ENCODE data around the gene ZBTB22. TPM values are rescaled to one million over a fixed set of nuclear protein-coding genes. Genes with fewer than 3 reads are reported as not detected.
"Not testable (repeated sequence)": the region's sequence is repeated elsewhere in the genome, so short reads cannot be mapped to it uniquely, and the experiment has no call there.

The ZBTB22 gene
- total RNA-seq, 5 donors from 2014 or later (not counting 1 experiment from before 2014, with no cell fraction given) = 17.6 to 32.0 (median 26.3) TPM

- H3K9me3 ChIP-seq = no peaks in the 10 kb centered on the region
- CTCF ChIA-PET = no interaction called here
- Mint-ChIP-seq H3K27me3 (peaks cover 0 to 2% of the 10 kb centered on the region in 2 donors), H3K9me3 (no peaks in the 10 kb centered on the region), H3K27ac (no peak overlapping the region), H3K4me3 (no peak overlapping the region), H3K4me1 (peaks cover 0 to 7% (median 0%) of the 10 kb centered on the region in 3 donors), H3K36me3 (no peaks in the 10 kb centered on the region)
- POLR2A ChIA-PET = no interaction called here
- H3K36me3 ChIP-seq (ENCODE audit: control insufficient read depth in 2 of 2, extremely low read depth in 1 of 2, insufficient read depth in 1 of 2, low read length in 1 of 2) = no peaks in the 10 kb centered on the region
- no peak for ATAC-seq (replicated peaks in 1 of 4)
- no peak overlapping the region for H3K27ac ChIP-seq (ENCODE audit: low read length)
- H3K27me3 ChIP-seq (replicated peaks in 1 of 2; ENCODE audit: control insufficient read depth in 2 of 2, extremely low read depth in 1 of 2, insufficient read depth in 2 of 2, low read length in 1 of 2) = peaks cover 0 to 5% of the 10 kb centered on the region in 2 experiments
- no peaks in the 10 kb centered on the region for H3K4me1 ChIP-seq (ENCODE audit: control insufficient read depth in 1 of 2, extremely low read depth in 1 of 2, insufficient read depth in 2 of 2, low read length in 2 of 2)
- no peak for DNase-seq
- H3K4me3 ChIP-seq (ENCODE audit: control insufficient read depth in 1 of 2, extremely low read depth in 1 of 2, low read length in 1 of 2) = no peak overlapping the region
Observed at GRCh38 chr6:33359331-33359730, 41.8 kb upstream of the ZBTB22 start.

- H3K27ac ChIP-seq (ENCODE audit: low read length) = not testable (repeated sequence)
Observed at GRCh38 chr6:33357160-33357871, 39.8 kb upstream of the ZBTB22 start.

GRCh38 chr6:33356295-33356694, 38.8 kb upstream of the ZBTB22 start:
- Mint-ChIP-seq H3K27ac (no peak overlapping the region), H3K9me3 (no peaks in the 10 kb centered on the region), H3K36me3 (no peaks in the 10 kb centered on the region), H3K4me1 (peaks cover 0 to 7% (median 0%) of the 10 kb centered on the region in 3 donors), H3K4me3 (no peak overlapping the region), H3K27me3 (peaks cover 0 to 2% of the 10 kb centered on the region in 2 donors)
- Histone ChIP-seq H3K36me3 (ENCODE audit: control insufficient read depth in 2 of 2, extremely low read depth in 1 of 2, insufficient read depth in 1 of 2, low read length in 1 of 2) (no peaks in the 10 kb centered on the region), H3K4me1 (ENCODE audit: control insufficient read depth in 1 of 2, extremely low read depth in 1 of 2, insufficient read depth in 2 of 2, low read length in 2 of 2) (no peaks in the 10 kb centered on the region), H3K27ac (ENCODE audit: low read length) (no peak overlapping the region), H3K27me3 (replicated peaks in 1 of 2; ENCODE audit: control insufficient read depth in 2 of 2, extremely low read depth in 1 of 2, insufficient read depth in 2 of 2, low read length in 1 of 2) (peaks cover 0 to 5% of the 10 kb centered on the region in 2 experiments), H3K9me3 (no peaks in the 10 kb centered on the region), H3K4me3 (ENCODE audit: control insufficient read depth in 1 of 2, extremely low read depth in 1 of 2, low read length in 1 of 2) (no peak overlapping the region)
- ChIA-PET CTCF (no interaction called here), POLR2A (no interaction called here)
- DNase-seq = no peak
- WGBS (ENCODE audit: insufficient coverage) = 91% methylated on average over 2 of the region's 3 CpGs
- no peak for ATAC-seq (replicated peaks in 1 of 4)

More at GRCh38 chr6:33357160-33357871, 39.8 kb upstream of the ZBTB22 start:
- H3K9me3 Mint-ChIP-seq; POLR2A ChIA-PET; H3K4me1 ChIP-seq (ENCODE audit: control insufficient read depth in 1 of 2, extremely low read depth in 1 of 2, insufficient read depth in 2 of 2, low read length in 2 of 2); H3K4me3 ChIP-seq (ENCODE audit: control insufficient read depth in 1 of 2, extremely low read depth in 1 of 2, low read length in 1 of 2); H3K4me3 Mint-ChIP-seq; H3K9me3 ChIP-seq; ATAC-seq (replicated peaks in 1 of 4); H3K4me1 Mint-ChIP-seq; H3K36me3 ChIP-seq (ENCODE audit: control insufficient read depth in 2 of 2, extremely low read depth in 1 of 2, insufficient read depth in 1 of 2, low read length in 1 of 2); CTCF ChIA-PET; H3K27me3 ChIP-seq (replicated peaks in 1 of 2; ENCODE audit: control insufficient read depth in 2 of 2, extremely low read depth in 1 of 2, insufficient read depth in 2 of 2, low read length in 1 of 2); H3K36me3 Mint-ChIP-seq; H3K27ac Mint-ChIP-seq; DNase-seq; H3K27me3 Mint-ChIP-seq: not testable (repeated sequence)
- WGBS (ENCODE audit: insufficient coverage) = 81% methylated on average over 2 of the region's 13 CpGs

GRCh38 chr6:33355860-33356259, 38.3 kb upstream of the ZBTB22 start:
- 92% methylated on average over 2 of the region's 6 CpGs for WGBS (ENCODE audit: insufficient coverage)
- CTCF ChIA-PET, H3K27me3 Mint-ChIP-seq: not testable (repeated sequence)

GRCh38 chr6:33347816-33348215, 30.3 kb upstream of the ZBTB22 start:
- H3K27me3 Mint-ChIP-seq = no peaks in the 10 kb centered on the region
- no peaks in the 10 kb centered on the region for H3K27me3 ChIP-seq (replicated peaks in 1 of 2; ENCODE audit: control insufficient read depth in 2 of 2, extremely low read depth in 1 of 2, insufficient read depth in 2 of 2, low read length in 1 of 2)
- H3K4me1 ChIP-seq (ENCODE audit: control insufficient read depth in 1 of 2, extremely low read depth in 1 of 2, insufficient read depth in 2 of 2, low read length in 2 of 2) = peaks cover 24 to 32% of the 10 kb centered on the region in 2 experiments
- ATAC-seq (replicated peaks in 1 of 4) (no peak), DNase-seq (no peak)
- peak overlapping the region; percentile 12 to 13 for H3K27ac Mint-ChIP-seq
- ChIA-PET CTCF (interaction anchor here in 1 of 2 donors (0.6 kb wide), 1 partner anchor 39 kb away, joined by 3 read pairs; no protein-coding TSS in a partner anchor), POLR2A (no interaction called here)
- 97% methylated on average over 3 of the region's 5 CpGs for WGBS (ENCODE audit: insufficient coverage)
- H3K36me3 ChIP-seq (ENCODE audit: control insufficient read depth in 2 of 2, extremely low read depth in 1 of 2, insufficient read depth in 1 of 2, low read length in 1 of 2) = no peaks in the 10 kb centered on the region
- no peaks in the 10 kb centered on the region for H3K36me3 Mint-ChIP-seq
- H3K4me3 ChIP-seq (ENCODE audit: control insufficient read depth in 1 of 2, extremely low read depth in 1 of 2, low read length in 1 of 2) = no peak overlapping the region
- peaks cover 34 to 47% (median 37%) of the 10 kb centered on the region in 3 donors for H3K4me1 Mint-ChIP-seq
- no peaks in the 10 kb centered on the region for H3K9me3 ChIP-seq
- no peaks in the 10 kb centered on the region for H3K9me3 Mint-ChIP-seq
- no peak overlapping the region for H3K4me3 Mint-ChIP-seq
- H3K27ac ChIP-seq (ENCODE audit: low read length) = no peak overlapping the region

More at GRCh38 chr6:33355860-33356259, 38.3 kb upstream of the ZBTB22 start:
- not testable (repeated sequence) for H3K27me3 ChIP-seq (replicated peaks in 1 of 2; ENCODE audit: control insufficient read depth in 2 of 2, extremely low read depth in 1 of 2, insufficient read depth in 2 of 2, low read length in 1 of 2); H3K9me3 Mint-ChIP-seq; H3K4me1 ChIP-seq (ENCODE audit: control insufficient read depth in 1 of 2, extremely low read depth in 1 of 2, insufficient read depth in 2 of 2, low read length in 2 of 2); H3K9me3 ChIP-seq; H3K4me3 Mint-ChIP-seq; H3K27ac ChIP-seq (ENCODE audit: low read length); ATAC-seq (replicated peaks in 1 of 4); H3K4me3 ChIP-seq (ENCODE audit: control insufficient read depth in 1 of 2, extremely low read depth in 1 of 2, low read length in 1 of 2); H3K4me1 Mint-ChIP-seq; H3K36me3 Mint-ChIP-seq; H3K36me3 ChIP-seq (ENCODE audit: control insufficient read depth in 2 of 2, extremely low read depth in 1 of 2, insufficient read depth in 1 of 2, low read length in 1 of 2); H3K27ac Mint-ChIP-seq; DNase-seq
- POLR2A ChIA-PET = interaction anchor here in 1 of 2 donors (0.6 kb wide), 1 partner anchor 51 kb away, joined by 3 read pairs; no protein-coding TSS in a partner anchor

- H3K9me3 ChIP-seq; H3K4me3 ChIP-seq (ENCODE audit: control insufficient read depth in 1 of 2, extremely low read depth in 1 of 2, low read length in 1 of 2); DNase-seq; H3K36me3 Mint-ChIP-seq; H3K9me3 Mint-ChIP-seq; POLR2A ChIA-PET; H3K36me3 ChIP-seq (ENCODE audit: control insufficient read depth in 2 of 2, extremely low read depth in 1 of 2, insufficient read depth in 1 of 2, low read length in 1 of 2); CTCF ChIA-PET; H3K27me3 Mint-ChIP-seq; H3K4me3 Mint-ChIP-seq; H3K27ac ChIP-seq (ENCODE audit: low read length); H3K27me3 ChIP-seq (replicated peaks in 1 of 2; ENCODE audit: control insufficient read depth in 2 of 2, extremely low read depth in 1 of 2, insufficient read depth in 2 of 2, low read length in 1 of 2); ATAC-seq (replicated peaks in 1 of 4): not testable (repeated sequence)
- 100% methylated on average over 5 of the region's 5 CpGs for WGBS (ENCODE audit: insufficient coverage)
- H3K4me1 ChIP-seq (ENCODE audit: control insufficient read depth in 1 of 2, extremely low read depth in 1 of 2, insufficient read depth in 2 of 2, low read length in 2 of 2) = peaks cover 24 to 41% of the 10 kb centered on the region in 2 experiments
- Mint-ChIP-seq H3K27ac (peak overlapping the region; percentile 0 to 48), H3K4me1 (peaks cover 34 to 48% (median 39%) of the 10 kb centered on the region in 3 donors)
Observed at GRCh38 chr6:33346972-33347371, 29.4 kb upstream of the ZBTB22 start.
